Left cardiac atrium (tissue), 4 donors: ENCODE measurements around the gene RAB3B. TPM values are rescaled to one million over a fixed set of nuclear protein-coding genes. Genes with fewer than 3 reads are reported as not detected.

ENCODE experiments used
- ATAC-seq, 2 donors: fragments of 200-7000 bp; cut with Tn5 transposase; one replicate each; pipeline ENCODE4 v1.9.1; 2020; ENCODE audit warnings: mild to moderate bottlenecking in 2 of 2, moderate library complexity in 2 of 2
- DNase-seq: peaks from one replicate; pipeline ENCODE4 v3.0.0-alpha.2; 2020
- intact Hi-C, 2 donors: fragments of 100-400 bp; cut with DNase I; formaldehyde crosslinking; loops; one replicate each; pipeline versions ENCODE4 v1.14.1 to v1.15.1; 2022 to 2023
- total RNA-seq, 2 donors: library from RNA; stranded (reverse); fragmentation: NEBNext Ultra II Directional; extraction: Animal tissue kit (Norgen Biotek cat#: 25700); gene quantifications; one replicate each; pipeline ENCODE4 v1.2.1, GENCODE V29; 2021
- donor health status: DM: no; HTN: yes; CAD: no.
- donor health status: DM: no; HTN: yes; CAD: no; lungs with severe emphysema.
- donor health status: DM: yes; HTN: yes; CAD: no.
- donor health status: Dilated cardiomyopathy.

The RAB3B gene
- total RNA-seq, 2 donors from 2014 or later, result not detected

DNA sequence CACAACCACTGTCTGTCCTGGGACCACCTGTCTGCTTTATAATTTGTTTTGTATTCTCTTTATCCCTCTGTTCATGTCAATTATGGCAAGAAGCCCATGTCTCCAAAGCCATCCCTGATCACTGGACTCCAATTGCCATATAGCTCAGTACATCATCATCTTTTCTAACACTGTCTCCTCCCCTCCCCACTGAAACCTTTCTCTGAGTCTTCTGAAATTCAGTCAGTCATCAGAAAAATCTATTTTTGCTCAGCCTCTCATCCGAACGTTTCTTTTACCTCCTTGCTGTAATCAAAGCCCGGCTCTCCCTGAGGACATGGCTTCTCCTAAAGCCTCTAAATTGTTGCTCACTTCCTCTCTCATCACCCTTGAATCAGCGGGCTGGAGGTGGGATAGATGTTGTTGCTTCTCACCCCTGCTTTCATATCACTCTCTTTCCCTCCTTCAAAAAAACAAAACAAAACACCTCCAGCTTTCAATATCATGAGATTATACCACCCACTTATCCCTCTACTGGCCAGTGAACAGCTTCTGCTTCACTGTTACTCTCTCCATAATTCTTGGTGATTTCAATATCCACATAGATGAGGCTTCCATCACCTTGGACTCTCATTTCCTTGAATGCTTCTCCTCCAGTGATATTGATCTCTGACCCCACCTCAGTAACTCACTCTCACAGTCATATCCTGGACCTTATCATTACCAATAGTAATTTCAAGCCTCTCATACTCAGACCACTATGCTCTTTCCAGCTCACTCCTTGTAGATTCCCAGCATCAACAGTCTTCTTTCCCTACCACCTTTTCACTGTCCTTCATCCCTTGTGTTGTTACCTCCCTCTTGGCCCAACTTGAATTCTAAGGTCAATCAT is 27.8 kb downstream of the RAB3B start:
- intact Hi-C loops, result no loop called here
- ATAC-seq, result no peak

DNA sequence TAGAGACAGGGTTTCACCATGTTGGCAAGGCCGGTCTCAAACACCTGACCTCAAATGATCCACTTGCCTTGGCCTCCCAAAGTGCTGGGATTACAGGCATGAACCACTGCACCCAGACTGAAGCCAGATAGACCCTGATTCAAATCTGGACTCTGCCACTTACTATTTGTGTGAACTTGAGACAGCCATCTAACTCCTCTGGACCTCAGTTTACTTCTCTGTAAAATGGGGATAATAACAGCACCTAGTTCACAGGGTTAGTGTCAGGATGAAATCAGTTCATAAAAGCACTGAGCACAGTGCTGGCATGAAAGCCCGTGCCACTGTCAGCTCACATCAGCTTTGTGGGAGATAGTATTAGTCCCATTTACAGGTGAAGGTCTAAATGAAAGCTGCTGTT is 28.5 kb downstream of the RAB3B start:
- DNase-seq (no peak), ATAC-seq (no peak)
- intact Hi-C loops, result no loop called here

More for the DNA sequence above, 27.8 kb downstream of the RAB3B start:
- DNase-seq, result no peak

DNA sequence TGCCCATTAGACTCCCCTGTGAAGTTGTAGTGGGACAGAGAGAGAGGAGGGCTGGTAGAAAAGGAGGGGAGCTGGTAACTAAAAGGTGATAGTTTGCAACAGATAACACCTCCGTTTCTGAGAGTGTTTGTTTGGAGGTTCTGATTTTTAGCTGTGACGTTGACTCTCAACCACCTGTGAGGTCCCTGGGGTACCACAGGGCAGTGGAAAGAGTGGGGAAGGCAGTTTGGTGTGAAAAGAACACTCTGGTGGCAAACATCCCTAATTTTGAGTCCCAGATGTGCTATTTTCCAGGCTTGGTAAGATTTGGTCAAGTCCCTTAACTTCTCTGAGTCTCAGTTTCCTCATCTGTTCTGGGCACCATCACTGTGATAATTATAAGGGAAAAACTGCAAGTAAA is 29.3 kb downstream of the RAB3B start:
- no peak for ATAC-seq
- intact Hi-C loops, result no loop called here
- DNase-seq, result no peak

DNA sequence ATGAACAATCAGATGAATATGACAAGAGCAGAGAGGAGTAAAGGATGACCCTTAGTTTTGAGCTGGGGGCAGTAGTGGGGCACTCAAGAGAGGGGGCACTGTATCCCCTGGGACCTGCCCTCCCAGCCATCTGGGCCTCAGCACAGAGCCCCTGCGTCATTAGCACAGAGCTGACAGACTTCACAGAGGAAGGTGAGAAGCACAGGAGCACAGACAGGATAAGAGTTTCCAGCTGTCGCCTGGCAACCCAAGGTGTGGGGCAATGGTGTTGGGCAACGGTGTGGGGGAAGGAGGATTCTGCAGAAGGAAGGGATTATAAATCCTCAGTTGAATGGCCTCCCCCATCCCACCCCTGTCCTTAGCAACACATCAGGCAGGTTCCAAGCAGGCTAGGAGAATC is 30.2 kb downstream of the RAB3B start:
- intact Hi-C loops, result no loop called here
- ATAC-seq (no peak), DNase-seq (no peak)

DNA sequence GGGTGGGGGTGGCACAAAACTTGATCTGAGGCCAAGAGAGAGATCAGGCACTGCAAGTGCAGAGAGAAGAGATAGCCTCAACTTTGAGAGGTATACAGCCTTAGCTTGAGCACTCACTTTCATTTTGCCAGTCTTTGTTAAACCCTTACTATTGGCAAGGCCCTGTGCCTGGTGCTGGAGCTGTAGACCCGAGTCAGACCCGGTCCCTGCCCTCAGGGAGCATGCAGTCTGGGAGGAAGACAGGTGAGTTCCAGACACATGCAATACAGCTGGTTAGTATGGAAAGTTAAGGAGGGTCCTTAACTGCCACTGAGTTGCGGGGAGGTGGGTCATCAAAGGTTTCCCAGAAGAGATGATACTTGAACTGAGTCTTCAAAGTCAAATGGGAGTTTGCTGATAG is 31.7 kb downstream of the RAB3B start:
- DNase-seq, result no peak
- intact Hi-C loops, result no loop called here
- no peak for ATAC-seq

DNA sequence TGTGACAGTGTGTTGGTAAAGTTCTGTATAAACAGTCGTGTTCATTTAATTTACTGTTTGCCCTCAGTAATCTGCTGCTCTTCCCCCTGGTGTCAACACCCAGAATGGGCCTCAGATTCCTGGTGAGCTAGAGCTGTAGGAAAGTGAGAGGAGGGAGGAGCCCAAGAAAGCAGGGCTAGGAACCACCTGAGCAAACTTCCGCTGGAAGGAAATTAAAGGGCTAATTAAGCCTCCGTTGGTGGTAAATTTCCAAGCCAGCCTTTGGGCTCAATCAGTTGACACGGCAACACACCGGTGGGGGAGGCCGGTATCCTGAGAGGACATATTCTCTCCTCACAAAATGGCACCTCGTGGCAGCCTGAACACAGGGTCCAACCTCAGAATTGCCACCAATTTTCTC is 32.9 kb downstream of the RAB3B start:
- ATAC-seq (no peak), DNase-seq (no peak)
- intact Hi-C loops, result no loop called here

DNA sequence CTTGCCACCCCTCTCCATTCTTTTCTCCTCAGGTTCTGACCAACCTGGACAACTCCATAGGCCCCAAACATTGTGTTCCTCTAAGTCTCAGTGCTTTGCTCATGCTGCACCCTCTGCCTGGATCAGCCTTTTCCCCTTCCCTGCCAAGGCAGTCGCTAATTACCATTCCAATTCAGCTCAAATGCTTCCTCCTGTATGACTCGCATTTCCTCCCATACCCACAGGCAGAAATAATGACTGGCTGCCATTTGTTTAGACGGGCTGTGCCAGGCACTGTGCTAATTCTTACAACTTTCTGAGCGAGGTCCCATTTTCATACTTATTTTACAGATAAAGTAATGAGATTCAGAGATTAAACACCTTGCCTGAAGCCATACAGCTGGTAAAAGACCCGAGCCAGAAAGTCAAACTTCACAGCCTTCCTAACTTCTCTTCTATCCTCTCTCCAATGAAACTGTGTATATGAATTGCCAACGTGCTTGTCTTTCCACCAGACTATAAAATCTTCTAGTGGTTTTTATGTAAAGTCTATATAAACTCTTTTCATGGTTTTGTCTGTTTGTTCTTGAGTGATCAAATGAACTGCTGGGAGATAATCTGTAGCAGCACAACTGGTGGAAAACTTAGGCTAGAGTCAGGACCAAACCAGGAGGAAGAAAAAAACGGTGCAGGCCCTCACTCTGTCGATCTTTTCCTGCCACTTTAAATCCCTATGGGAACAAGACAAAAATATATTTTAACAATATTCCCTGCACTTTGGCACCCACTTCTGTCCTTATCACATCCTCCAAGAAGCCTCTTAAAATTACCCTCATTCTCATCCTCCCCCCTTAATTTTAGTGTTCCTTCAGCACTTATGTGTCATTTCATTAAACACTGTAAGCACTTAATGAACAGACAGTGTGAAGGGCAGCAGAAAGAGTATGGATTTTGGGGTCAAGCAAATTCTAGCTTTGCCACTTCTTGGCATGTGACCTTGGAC is 33.7 kb downstream of the RAB3B start:
- ATAC-seq (no peak), DNase-seq (no peak)
- intact Hi-C loops, result no loop called here

DNA sequence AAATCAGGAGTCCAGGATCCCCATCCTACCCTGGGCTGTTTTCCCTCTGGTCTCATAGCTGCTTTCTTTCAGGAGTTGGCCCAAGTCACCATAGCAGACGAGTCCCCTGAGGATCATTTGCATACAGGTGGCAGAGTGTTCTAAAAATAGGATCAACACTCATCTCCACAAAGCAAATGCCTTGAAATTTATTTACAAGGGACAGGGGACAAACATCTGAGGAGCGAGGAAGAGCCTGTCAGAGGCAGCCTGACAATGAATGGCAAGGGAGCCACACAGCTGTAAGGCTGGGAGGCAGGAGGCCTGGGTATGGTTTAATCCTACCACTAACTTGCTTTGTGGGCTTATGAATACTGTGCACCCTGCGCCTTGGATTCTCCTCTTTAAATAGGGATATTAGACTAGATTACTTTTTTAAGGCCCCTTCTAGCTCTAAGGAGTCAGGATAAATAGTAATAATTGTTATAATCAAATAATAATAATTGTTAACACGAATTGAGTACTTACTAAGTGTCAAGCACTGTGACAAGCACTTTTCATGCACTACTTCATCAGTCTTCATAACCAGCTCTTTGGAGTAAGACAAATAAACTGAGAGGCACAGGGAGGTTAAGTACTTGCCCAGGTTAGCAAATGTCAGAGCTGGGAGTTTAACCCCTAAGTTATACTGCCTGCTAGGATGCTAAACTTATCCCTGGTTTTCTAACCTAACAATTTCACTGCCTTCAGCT is 34.5 kb downstream of the RAB3B start:
- ATAC-seq, result no peak
- no peak for DNase-seq
- intact Hi-C loops, result no loop called here

DNA sequence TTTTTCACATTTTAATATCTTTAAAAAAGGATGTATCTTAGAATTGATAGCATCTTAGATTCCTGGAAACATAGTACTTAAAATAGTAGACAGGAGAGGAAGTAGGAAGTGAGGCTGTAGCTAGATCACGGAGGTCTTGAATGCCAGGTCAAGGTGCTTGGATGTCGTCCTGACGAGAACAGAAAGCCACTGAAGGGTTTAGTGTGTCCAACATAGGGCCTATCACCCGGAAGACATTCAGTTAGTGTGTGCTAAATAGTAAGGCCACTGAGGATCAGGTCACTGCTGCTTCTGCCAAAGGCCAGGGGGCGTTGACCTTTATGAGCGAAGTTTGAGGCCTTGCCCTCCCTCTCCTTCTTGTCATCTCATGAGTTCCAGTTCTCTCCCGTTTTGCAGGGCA is 35.7 kb downstream of the RAB3B start:
- intact Hi-C loops, result no loop called here
- DNase-seq (no peak), ATAC-seq (no peak)

DNA sequence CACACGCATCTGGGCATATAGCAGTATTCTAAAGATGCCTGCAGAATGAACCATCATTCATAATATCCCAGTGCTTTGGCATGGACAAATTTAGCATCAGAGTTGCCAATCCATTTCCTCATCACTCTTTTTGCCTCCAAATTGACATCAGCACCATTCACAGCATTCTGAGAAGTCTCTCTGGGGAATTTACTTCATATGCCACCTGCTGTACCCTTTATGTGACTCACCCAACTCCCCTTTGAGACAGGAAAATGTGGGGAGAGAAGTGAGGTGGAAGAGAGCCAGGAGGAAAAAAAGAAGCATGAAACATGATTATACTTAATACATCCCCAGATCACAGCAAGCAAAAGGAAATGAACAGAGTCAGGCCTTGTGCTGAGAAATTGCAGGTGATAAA is 37.4 kb downstream of the RAB3B start:
- no peak for ATAC-seq
- intact Hi-C loops, result no loop called here
- no peak for DNase-seq

DNA sequence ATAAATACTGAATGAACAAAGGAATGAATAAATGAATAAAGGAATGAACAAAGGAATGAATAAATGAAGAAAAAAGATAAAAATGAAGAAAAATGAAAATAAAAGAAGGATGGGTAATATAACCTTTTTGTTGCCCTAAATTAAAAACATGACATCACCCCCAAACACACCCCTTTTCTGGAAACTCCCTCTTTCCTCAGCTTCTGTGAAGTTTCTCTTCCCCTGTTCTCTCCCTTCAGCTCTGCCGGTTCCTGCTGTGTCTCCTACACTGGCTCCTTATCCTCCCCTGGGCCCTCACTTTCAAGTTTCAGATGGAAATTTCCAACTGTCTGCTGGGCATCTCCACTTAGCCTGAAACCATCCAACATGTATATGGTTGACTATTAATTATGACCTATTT is 37.9 kb downstream of the RAB3B start:
- no peak for DNase-seq
- no peak for ATAC-seq
- intact Hi-C loops, result no loop called here

DNA sequence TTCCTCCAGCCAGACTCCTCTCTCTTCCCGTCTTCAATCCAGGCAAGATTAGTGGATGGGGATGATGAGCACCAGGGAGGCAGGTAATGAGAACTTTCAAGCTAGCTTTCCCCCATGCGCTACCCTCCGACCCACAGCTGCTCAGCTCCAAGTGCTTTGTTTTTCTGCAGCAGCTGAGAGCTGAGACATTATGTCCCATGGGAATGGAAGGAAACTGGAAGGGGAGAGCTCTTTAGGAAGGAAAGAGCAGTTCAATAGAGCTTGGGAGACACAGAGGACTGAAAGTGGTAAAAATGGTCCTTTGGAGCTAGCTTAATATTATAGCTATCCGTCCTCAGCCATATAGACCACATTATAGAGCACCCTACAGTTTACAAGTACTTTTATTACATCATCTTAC is 39.8 kb downstream of the RAB3B start:
- DNase-seq (no peak), ATAC-seq (no peak)
- intact Hi-C loops, result no loop called here

DNA sequence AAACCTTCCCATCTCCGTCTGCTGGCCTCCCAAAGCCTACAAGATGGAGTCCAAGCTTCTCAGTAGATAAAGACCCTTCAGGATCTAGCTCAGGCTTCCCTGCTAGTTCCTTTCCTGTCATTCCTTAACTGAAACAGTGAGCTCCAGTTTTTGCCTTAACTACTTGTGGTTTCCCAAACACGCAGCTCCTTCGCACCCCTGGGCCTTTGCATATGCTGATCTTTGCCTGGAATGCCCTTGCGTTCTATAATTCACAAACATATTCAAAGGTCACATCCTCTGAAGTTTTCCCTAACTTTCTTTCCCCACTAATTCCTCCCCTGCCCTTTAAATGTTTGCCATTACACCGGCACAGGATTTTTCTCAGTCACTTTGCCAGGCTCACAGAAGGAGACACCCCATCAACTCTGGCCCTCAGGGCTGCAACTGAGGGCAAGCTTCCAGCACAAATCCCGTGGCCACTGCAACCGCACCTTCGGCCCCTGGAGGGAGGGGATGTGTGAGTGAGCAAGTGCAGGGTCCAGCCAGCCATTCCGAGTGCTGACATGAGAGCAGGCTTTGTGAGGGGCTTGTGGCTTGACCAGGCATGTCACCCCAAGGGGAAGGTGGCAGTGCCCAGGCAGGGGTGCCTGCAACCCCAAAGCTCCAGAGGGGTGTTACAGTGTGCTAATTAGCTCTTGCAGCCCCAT is 41.3 kb downstream of the RAB3B start:
- no peak for DNase-seq
- intact Hi-C loops, result no loop called here
- ATAC-seq, result no peak

DNA sequence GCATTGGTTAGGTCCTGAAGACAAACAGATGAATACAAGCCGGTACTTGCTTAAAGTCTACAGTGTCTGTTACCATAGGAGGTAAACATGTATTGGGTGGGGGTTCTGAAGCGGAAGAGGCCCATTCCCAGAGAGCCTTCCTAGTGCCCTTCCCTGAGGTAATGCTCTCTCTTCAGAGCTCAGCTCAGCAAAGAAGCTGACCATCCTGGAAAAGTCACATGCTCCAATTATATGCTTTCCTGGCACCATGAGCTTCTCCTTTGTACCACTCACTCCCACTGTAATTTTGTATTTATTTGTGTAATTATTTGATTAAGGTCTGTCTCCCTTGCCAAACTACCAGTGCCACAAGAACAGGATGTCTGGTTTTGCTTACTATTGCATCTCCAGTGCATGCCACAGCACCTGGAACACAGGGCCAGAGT is 42.0 kb downstream of the RAB3B start:
- intact Hi-C loops, result no loop called here
- ATAC-seq (no peak), DNase-seq (no peak)

DNA sequence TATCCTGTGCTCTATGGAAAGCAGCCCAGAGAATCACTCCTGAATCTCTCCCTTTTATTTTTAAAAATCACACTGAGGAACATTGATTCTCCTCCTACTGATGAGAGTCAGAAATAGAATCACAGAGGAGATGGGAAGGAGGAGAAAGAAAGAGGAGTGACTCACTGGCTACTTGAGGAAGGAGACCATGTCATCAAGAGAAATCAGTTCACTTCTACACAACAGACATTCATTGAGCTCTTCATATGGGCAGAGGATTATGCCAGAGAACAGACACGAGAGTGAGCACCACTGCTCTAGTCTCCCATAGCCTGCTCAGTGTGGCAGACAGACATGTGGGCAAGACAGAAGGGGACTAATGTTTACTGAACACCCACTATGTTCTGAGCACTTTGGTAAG is 44.2 kb downstream of the RAB3B start:
- ATAC-seq, result no peak
- DNase-seq, result no peak
- intact Hi-C loops, result no loop called here

DNA sequence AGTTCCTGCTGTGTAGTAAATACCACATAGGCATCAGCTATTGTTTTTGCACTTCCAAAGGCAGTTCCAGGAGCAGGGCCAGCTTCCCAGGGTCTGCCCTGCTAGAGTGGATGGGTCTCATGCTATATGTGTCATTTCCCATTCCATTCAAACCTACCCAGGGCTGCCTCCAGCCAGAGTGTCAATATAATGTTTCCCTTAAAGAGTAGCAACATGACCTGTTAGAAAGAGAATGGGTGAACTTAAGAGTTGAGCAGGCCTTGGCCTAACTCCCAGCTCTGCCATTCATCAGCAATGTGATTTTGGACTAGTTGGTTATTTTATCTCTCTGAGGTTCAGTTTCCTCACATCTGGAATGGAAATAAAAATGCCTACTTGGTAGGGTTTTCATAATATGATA is 44.9 kb downstream of the RAB3B start:
- DNase-seq, result no peak
- intact Hi-C loops, result no loop called here
- ATAC-seq, result no peak

DNA sequence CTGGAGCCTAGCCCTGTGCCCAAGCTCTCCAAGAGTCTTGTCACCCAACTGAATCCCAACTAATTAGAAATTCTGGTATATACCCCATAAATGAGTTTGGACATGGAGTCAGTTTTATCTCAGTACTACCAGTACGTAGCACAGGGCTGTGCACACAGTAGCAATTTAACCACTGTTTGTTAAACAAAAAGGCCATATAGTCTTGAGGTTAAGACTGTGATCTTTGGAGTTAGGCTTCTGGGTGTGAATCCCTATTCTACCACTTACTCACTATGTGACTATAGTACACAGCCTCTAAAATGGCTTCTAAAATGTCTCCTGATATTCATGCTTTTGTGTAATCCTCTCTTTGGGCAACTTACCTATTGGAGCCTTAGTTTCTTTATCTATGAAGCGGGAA is 48.2 kb downstream of the RAB3B start:
- intact Hi-C loops, result no loop called here
- ATAC-seq (no peak), DNase-seq (no peak)

DNA sequence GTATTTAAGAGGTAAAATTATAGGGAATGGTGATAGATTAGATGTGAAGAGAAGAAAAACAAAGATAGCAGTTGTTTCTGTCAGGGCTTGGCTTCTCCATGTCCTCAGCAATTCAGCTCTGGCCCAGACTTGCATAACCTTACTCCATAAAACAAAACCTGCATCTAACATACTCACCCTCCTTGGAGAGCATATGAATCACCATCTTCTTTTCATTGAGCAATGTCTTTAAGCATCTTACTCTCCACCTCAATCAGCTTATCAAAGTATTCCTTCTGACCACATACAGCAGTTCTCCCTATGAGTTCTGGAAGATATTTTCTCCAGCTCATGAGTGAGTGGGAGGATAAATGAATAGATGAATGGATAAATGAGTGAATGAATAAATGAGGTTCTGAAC is 49.0 kb downstream of the RAB3B start:
- ATAC-seq (no peak), DNase-seq (no peak)
- intact Hi-C loops, result no loop called here

DNA sequence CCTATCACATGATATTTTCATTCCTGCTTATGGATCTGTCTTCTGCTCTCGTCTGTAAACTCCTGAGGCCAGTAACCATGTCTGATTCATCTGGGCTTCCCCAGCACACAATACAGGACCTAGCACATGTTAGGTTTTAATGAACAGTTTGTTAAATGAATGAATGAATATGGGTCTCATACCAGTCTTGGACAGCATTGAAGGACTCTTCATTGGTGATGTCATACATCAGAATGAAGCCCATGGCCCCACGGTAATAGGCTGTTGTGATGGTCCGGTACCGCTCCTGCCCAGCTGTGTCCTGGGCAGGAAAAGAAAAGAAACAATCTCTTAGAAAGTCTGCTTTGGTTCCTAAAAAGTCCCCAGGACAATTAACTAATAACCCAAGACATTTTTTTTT is 53.4 kb downstream of the RAB3B start:
- no peak for ATAC-seq
- intact Hi-C loops, result no loop called here
- DNase-seq, result no peak
